Measurements from ENCODE around the gene C16orf74. TPM values are rescaled to one million over a fixed set of nuclear protein-coding genes. Genes with fewer than 3 reads are reported as not detected.

C16orf74 gene
- total RNA-seq, 4 donors from 2014 or later, result 1.3 TPM; not detected in 3

GRCh38 chr16:85709766-85710585, 40.9 kb downstream of the C16orf74 start:
- Histone ChIP-seq H3K4me3 (no peak overlapping the region), H3K4me1 (no peaks in the 10 kb centered on the region), H3K36me3 (no peaks in the 10 kb centered on the region), H3K27ac (no peak overlapping the region), H3K9me3 (no peaks in the 10 kb centered on the region), H3K27me3 (no peaks in the 10 kb centered on the region)
- intact Hi-C loops (cut with DNase I; ENCODE audit: low total_unique reads), result loop anchor here (10.0 kb wide), 1 partner anchor 285 kb away; no protein-coding TSS in a partner anchor
- TF ChIP-seq CTCF (IDR thresholded peaks at IDR 0.05 in 4 of 5, conservative IDR thresholded peaks at IDR 0.05 in 1 of 5), result no peak
- TF ChIP-seq POLR2A (IDR thresholded peaks at IDR 0.05), result no peak
- no peak for ATAC-seq
- no peak for DNase-seq
- in situ Hi-C loops (cut with MboI; ENCODE audit: low sequenced_read_pairs in 4 of 4), result loop anchor here in 1 of 4 donors (10.0 to 25.0 kb wide), 3 partner anchors 45 to 448 kb away; no protein-coding TSS in a partner anchor

- in situ Hi-C loops (cut with MboI; ENCODE audit: low sequenced_read_pairs in 4 of 4) (loop anchor here in 1 of 4 donors (25.0 kb wide), 2 partner anchors 296 to 446 kb away; no protein-coding TSS in a partner anchor), intact Hi-C loops (cut with DNase I; ENCODE audit: low total_unique reads) (no loop called here)
- H3K4me3 ChIP-seq, result no peak overlapping the region
- DNase-seq (no peak), ATAC-seq (no peak)
- H3K27ac ChIP-seq, result no peak overlapping the region
- H3K27me3 ChIP-seq, result no peaks in the 10 kb centered on the region
- no peaks in the 10 kb centered on the region for H3K4me1 ChIP-seq
- H3K36me3 ChIP-seq, result no peaks in the 10 kb centered on the region
- no peak for TF ChIP-seq CTCF (IDR thresholded peaks at IDR 0.05 in 4 of 5, conservative IDR thresholded peaks at IDR 0.05 in 1 of 5)
- TF ChIP-seq POLR2A (IDR thresholded peaks at IDR 0.05), result no peak
- no peaks in the 10 kb centered on the region for H3K9me3 ChIP-seq
Observed at GRCh38 chr16:85708338-85708737, 42.6 kb downstream of the C16orf74 start.

GRCh38 chr16:85707528-85708095, 43.3 kb downstream of the C16orf74 start:
- TF ChIP-seq CTCF (IDR thresholded peaks at IDR 0.05 in 4 of 5, conservative IDR thresholded peaks at IDR 0.05 in 1 of 5) (no peak), POLR2A (IDR thresholded peaks at IDR 0.05) (no peak)
- H3K4me1 ChIP-seq, result no peaks in the 10 kb centered on the region
- no peaks in the 10 kb centered on the region for H3K27me3 ChIP-seq
- H3K4me3 ChIP-seq, result no peak overlapping the region
- in situ Hi-C loops (cut with MboI; ENCODE audit: low sequenced_read_pairs in 4 of 4), result loop anchor here in 1 of 4 donors (25.0 kb wide), 2 partner anchors 295 to 445 kb away; no protein-coding TSS in a partner anchor
- DNase-seq (no peak), ATAC-seq (no peak)
- H3K27ac ChIP-seq, result no peak overlapping the region
- no peaks in the 10 kb centered on the region for H3K36me3 ChIP-seq
- H3K9me3 ChIP-seq, result no peaks in the 10 kb centered on the region
- intact Hi-C loops (cut with DNase I; ENCODE audit: low total_unique reads), result no loop called here

- Histone ChIP-seq H3K4me1 (no peaks in the 10 kb centered on the region), H3K36me3 (no peaks in the 10 kb centered on the region), H3K9me3 (no peaks in the 10 kb centered on the region), H3K27me3 (no peaks in the 10 kb centered on the region), H3K4me3 (no peak overlapping the region), H3K27ac (no peak overlapping the region)
- in situ Hi-C loops (cut with MboI; ENCODE audit: low sequenced_read_pairs in 4 of 4) (loop anchor here in 1 of 4 donors (25.0 kb wide), 2 partner anchors 294 to 444 kb away; no protein-coding TSS in a partner anchor), intact Hi-C loops (cut with DNase I; ENCODE audit: low total_unique reads) (no loop called here)
- ATAC-seq, result no peak
- TF ChIP-seq POLR2A (IDR thresholded peaks at IDR 0.05) (no peak), CTCF (IDR thresholded peaks at IDR 0.05 in 4 of 5, conservative IDR thresholded peaks at IDR 0.05 in 1 of 5) (no peak)
- no peak for DNase-seq
Observed at GRCh38 chr16:85706449-85707034, 44.4 kb downstream of the C16orf74 start.

Measured in gastrocnemius medialis (tissue), 4 donors.